ENCODE data around the gene CPED1. TPM values are rescaled to one million over a fixed set of nuclear protein-coding genes. Genes with fewer than 3 reads are reported as not detected.

Gene CPED1
- total RNA-seq, 1 experiment from 2014 or later, result 0.13 TPM

- Histone ChIP-seq H3T11ph (ENCODE audit: low read length) (no peak overlapping the region), H4K20me1 (ENCODE audit: control insufficient read depth, insufficient read depth, insufficient read length) (no peaks in the 10 kb centered on the region), H3K23me2 (ENCODE audit: insufficient read length, low read depth, low read length, poor library complexity, severe bottlenecking) (no peaks in the 10 kb centered on the region), H3K27ac (ENCODE audit: insufficient read length, low read depth, low read length) (no peak overlapping the region), H4K91ac (ENCODE audit: insufficient read length, low read depth, low read length) (no peak overlapping the region), H3K14ac (ENCODE audit: insufficient read depth, low read length) (no peak overlapping the region), H3K4ac (ENCODE audit: low read depth, low read length) (no peak overlapping the region), H2AFZ (ENCODE audit: low read length) (no peak overlapping the region), H2BK15ac (ENCODE audit: low read depth, low read length) (no peak overlapping the region), H3K27me3 (ENCODE audit: insufficient read depth, low read length) (no peaks in the 10 kb centered on the region), H3K79me2 (ENCODE audit: insufficient read depth, low read length) (no peaks in the 10 kb centered on the region), H2AK5ac (ENCODE audit: insufficient read length, low read length) (no peak overlapping the region), H4K5ac (ENCODE audit: insufficient read length, low read depth, low read length) (no peak overlapping the region), H2BK120ac (ENCODE audit: low read depth, low read length, poor library complexity, severe bottlenecking) (no peak overlapping the region), H3K18ac (ENCODE audit: insufficient read length, low read depth, low read length) (no peak overlapping the region), H3K9me3 (ENCODE audit: control insufficient read depth, low read depth, low read length) (no peaks in the 10 kb centered on the region), H3K4me1 (ENCODE audit: insufficient read depth, low read length) (peaks cover 2% of the 10 kb centered on the region; the same call in 1 of the 2 replicates), H3K23ac (ENCODE audit: insufficient read length, low read depth, low read length) (no peak overlapping the region), H2BK12ac (ENCODE audit: insufficient read length, low read depth, low read length) (no peak overlapping the region), H3K79me1 (ENCODE audit: insufficient read depth, low read depth, low read length, poor library complexity, severe bottlenecking) (no peaks in the 10 kb centered on the region), H2BK20ac (ENCODE audit: low read depth, low read length, poor library complexity, severe bottlenecking) (no peak overlapping the region), H3K9ac (ENCODE audit: extremely low read depth, insufficient read length, low read length) (no peak overlapping the region), H3K56ac (ENCODE audit: insufficient read length, low read depth, low read length) (no peak overlapping the region), H4K8ac (replicated peaks; ENCODE audit: insufficient read length, low read depth, low read length) (no peak overlapping the region), H2BK5ac (ENCODE audit: insufficient read length, low read length) (no peak overlapping the region), H3K4me2 (ENCODE audit: insufficient read depth, insufficient read length, low read length) (no peak overlapping the region)
- Mint-ChIP-seq H3K4me1 (peaks cover 6 to 7% of the 10 kb centered on the region in 2 experiments), H3K27me3 (ENCODE audit: low read depth) (no peaks in the 10 kb centered on the region), H3K27ac (no peak overlapping the region), H3K36me3 (ENCODE audit: insufficient read depth in 1 of 3, low read depth in 3 of 3) (no peaks in the 10 kb centered on the region), H3K4me3 (no peak overlapping the region), H3K9me3 (no peaks in the 10 kb centered on the region)
- TF ChIP-seq CTCF (conservative IDR thresholded peaks at IDR 0.05), result no peak
- DNase-seq, result no peak
- WGBS (ENCODE audit: extremely low coverage, insufficient read length, low lambda C conversion rate), result no CpG with 5 or more reads among the region's 1 CpG
These were observed 10.0 kb downstream of the CPED1 start for GRCh38 chr7:120998520-120998919.

Measured in H9 (cell line).